ENCODE measurements around the gene MBD5. TPM values are rescaled to one million over a fixed set of nuclear protein-coding genes. Genes with fewer than 3 reads are reported as not detected.

The MBD5 gene
- total RNA-seq, 1 donor from 2014 or later = 100 TPM

- peaks cover 52% of the 10 kb centered on the region for H3K36me3 Mint-ChIP-seq
- TF ChIP-seq, protein P1, sequence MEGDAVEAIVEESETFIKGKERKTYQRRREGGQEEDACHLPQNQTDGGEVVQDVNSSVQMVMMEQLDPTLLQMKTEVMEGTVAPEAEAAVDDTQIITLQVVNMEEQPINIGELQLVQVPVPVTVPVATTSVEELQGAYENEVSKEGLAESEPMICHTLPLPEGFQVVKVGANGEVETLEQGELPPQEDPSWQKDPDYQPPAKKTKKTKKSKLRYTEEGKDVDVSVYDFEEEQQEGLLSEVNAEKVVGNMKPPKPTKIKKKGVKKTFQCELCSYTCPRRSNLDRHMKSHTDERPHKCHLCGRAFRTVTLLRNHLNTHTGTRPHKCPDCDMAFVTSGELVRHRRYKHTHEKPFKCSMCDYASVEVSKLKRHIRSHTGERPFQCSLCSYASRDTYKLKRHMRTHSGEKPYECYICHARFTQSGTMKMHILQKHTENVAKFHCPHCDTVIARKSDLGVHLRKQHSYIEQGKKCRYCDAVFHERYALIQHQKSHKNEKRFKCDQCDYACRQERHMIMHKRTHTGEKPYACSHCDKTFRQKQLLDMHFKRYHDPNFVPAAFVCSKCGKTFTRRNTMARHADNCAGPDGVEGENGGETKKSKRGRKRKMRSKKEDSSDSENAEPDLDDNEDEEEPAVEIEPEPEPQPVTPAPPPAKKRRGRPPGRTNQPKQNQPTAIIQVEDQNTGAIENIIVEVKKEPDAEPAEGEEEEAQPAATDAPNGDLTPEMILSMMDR (IDR thresholded peaks at IDR 0.05; ENCODE audit: unreplicated experiment) = no peak
- no peaks in the 10 kb centered on the region for H3K4me1 Mint-ChIP-seq
- peaks cover 35% of the 10 kb centered on the region for H3K9me3 Mint-ChIP-seq
- no peak for DNase-seq (ENCODE audit: low spot score in 2 of 2, unreplicated experiment in 2 of 2)
- H3K27ac Mint-ChIP-seq = no peak overlapping the region
- no peaks in the 10 kb centered on the region for H3K27me3 Mint-ChIP-seq (ENCODE audit: low read depth)
- no peak overlapping the region for H3K4me3 Mint-ChIP-seq
These were observed 213.3 kb downstream of the MBD5 start for GRCh38 chr2:148234143-148234542.

GRCh38 chr2:148237911-148238310 is 217.0 kb downstream of the MBD5 start:
- Mint-ChIP-seq H3K36me3 (peaks cover 57% of the 10 kb centered on the region), H3K27ac (no peak overlapping the region), H3K9me3 (peaks cover 40% of the 10 kb centered on the region), H3K27me3 (ENCODE audit: low read depth) (no peaks in the 10 kb centered on the region), H3K4me1 (peaks cover 6% of the 10 kb centered on the region), H3K4me3 (no peak overlapping the region)
- DNase-seq (ENCODE audit: low spot score in 2 of 2, unreplicated experiment in 2 of 2) = no peak
- TF ChIP-seq, protein P1 (IDR thresholded peaks at IDR 0.05; ENCODE audit: unreplicated experiment) = no peak

DNA sequence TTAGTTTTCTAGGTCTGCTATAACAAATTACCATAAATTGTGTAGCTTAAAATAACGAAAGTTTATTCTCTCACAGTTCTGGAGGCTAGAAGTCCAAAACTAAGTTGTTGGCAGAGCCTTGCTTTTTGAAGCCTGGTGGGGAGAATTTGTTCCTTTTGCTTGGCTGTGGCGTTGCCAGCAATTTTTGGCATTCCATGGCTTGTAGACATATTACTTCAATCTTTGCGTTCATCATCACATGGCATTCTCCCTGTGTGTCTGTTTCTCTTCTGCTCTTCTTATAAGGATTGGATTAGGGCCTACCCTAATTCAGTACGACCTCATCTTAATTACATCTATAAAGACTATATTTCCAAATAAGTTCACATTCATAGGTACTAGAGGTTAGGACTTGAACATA is 217.7 kb downstream of the MBD5 start:
- H3K9me3 Mint-ChIP-seq = peaks cover 40% of the 10 kb centered on the region
- H3K4me3 Mint-ChIP-seq = no peak overlapping the region
- no peaks in the 10 kb centered on the region for H3K27me3 Mint-ChIP-seq (ENCODE audit: low read depth)
- H3K27ac Mint-ChIP-seq = no peak overlapping the region
- H3K36me3 Mint-ChIP-seq = peaks cover 57% of the 10 kb centered on the region
- TF ChIP-seq, protein P1 (IDR thresholded peaks at IDR 0.05; ENCODE audit: unreplicated experiment) = no peak
- DNase-seq (ENCODE audit: low spot score in 2 of 2, unreplicated experiment in 2 of 2) = no peak
- H3K4me1 Mint-ChIP-seq = peaks cover 6% of the 10 kb centered on the region

DNA sequence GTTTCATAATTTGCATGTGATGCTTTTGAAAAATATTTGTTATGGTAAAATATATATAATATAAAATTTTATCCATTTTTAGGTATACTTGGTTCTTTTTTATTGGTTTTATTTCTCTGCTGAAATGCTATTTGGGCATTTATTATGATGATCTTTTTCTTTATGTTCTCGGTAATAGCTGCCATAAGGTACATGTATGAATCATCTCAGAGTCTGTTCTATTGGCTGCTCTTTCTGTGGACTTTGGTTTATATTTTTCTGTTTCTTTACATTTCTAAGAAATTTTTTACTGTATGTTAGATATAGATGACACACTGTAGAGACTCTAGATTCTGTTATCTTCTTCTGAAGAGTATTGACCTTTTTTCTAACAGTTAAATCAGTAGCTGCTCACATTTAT is 219.9 kb downstream of the MBD5 start:
- Mint-ChIP-seq H3K27ac (no peak overlapping the region), H3K4me1 (peaks cover 15% of the 10 kb centered on the region), H3K4me3 (no peak overlapping the region), H3K9me3 (peaks cover 40% of the 10 kb centered on the region), H3K36me3 (peaks cover 50% of the 10 kb centered on the region), H3K27me3 (ENCODE audit: low read depth) (no peaks in the 10 kb centered on the region)
- TF ChIP-seq, protein P1 (IDR thresholded peaks at IDR 0.05; ENCODE audit: unreplicated experiment) = no peak
- no peak for DNase-seq (ENCODE audit: low spot score in 2 of 2, unreplicated experiment in 2 of 2)

DNA sequence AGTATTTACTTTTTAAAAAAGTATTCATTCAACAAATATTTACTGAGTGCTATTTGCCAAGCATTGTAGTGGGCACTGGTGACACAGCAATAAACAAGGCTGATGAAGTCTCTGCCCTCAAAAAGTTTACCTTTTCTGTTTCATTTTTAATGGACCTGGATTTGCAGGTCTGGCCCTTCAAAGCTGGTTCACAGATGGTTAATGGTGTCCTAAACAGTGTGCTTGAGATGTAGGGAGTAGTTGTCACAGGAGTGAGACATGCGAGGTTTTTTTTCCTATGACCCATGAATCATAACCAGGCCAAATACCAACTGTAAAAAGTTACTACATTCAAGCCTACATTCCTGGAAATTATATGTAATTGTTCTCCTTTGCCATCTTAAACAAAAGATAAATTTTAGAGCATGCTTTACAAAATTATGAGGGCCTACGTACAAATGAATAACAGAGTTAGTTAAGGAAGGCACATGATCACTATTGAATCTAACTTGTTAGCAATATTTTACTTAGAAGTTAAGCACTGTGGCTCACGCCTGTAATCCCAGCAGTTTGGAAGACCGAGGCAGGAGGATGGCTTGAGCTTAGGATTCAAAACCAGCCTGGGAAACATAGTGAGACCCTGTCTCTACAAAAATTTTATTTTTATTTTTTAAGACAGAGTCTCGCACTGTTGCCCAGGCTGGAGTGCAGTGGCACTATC is 223.9 kb downstream of the MBD5 start:
- TF ChIP-seq, protein P1 (IDR thresholded peaks at IDR 0.05; ENCODE audit: unreplicated experiment) = no peak
- peaks cover 15% of the 10 kb centered on the region for H3K4me1 Mint-ChIP-seq
- peak overlapping the region; percentile 80 for H3K27ac Mint-ChIP-seq
- no peak for DNase-seq (ENCODE audit: low spot score in 2 of 2, unreplicated experiment in 2 of 2)
- H3K9me3 Mint-ChIP-seq = peaks cover 17% of the 10 kb centered on the region
- H3K4me3 Mint-ChIP-seq = no peak overlapping the region
- H3K36me3 Mint-ChIP-seq = peaks cover 17% of the 10 kb centered on the region
- no peaks in the 10 kb centered on the region for H3K27me3 Mint-ChIP-seq (ENCODE audit: low read depth)
